ENCODE data around the gene NODAL.

DNA sequence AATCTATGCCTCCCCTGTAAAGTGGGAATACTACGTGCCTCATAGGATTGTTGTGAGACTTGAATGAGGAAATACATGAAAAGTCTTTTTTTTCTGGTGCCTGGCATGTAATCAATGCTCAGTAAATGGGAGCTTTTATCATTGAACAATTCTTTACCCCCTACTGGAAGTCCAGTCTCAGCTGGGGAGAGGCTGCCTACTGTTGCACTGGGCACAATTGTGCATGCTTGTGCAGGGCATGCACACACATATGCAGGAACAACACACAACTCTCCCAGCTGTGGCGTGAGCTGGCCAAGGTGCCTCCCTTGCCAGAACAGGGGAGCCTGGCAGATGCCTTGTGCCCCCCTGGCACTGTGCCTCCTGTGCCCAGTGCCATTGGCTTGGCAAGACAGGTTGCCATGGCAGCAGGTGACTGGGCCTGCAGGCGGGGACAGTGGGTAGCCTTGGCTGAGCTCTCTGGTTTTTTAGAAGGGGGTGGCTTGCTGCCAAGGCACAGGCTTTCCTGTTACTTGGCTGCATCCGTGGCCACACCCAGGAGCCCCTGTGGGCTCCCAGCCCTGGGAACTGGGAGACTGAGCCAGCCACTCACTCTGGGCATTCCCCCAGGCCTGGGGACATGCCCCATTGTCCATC lies 21.0 kb upstream of the NODAL start:
- TF ChIP-seq POLR2AphosphoS5 (IDR thresholded peaks at IDR 0.05; ENCODE audit: low read depth, low read length) = no peak
- TF ChIP-seq POLR2A (IDR thresholded peaks at IDR 0.05; ENCODE audit: low read depth, low read length) = no peak
- TF ChIP-seq TAF1 (IDR thresholded peaks at IDR 0.05; ENCODE audit: low read depth, low read length) = no peak

Data from GM12891 (cell line).